HCT116 (cell line): ENCODE results near the gene KLHDC10. TPM values are rescaled to one million over a fixed set of nuclear protein-coding genes. Genes with fewer than 3 reads are reported as not detected.

Experiments
- ATAC-seq: fragments of 200-7000 bp; cut with Tn5 transposase; 2 replicates; pipeline ENCODE4 v1.9.1; 2020; ENCODE audit warnings: mild to moderate bottlenecking, moderate library complexity
- BruUV-seq: library from RNA; stranded (reverse); fragments of 400-500 nt; replicated peaks from 2 replicates; lab custom pipeline; 2021; lab: Mats Ljungman, UMichigan
- CTCF ChIA-PET: fragments of 300-600 bp; sonication (Branson Sonifier 250); formaldehyde crosslinking; loops from one replicate; lab custom pipeline; 2021; ENCODE audit warnings: antibody characterized with exemption; lab: Charles Lee
- POLR2A ChIA-PET: fragments of 300-600, 350-600 bp; sonication (Branson Sonifier 250); formaldehyde crosslinking; loops from one replicate; lab custom pipeline; 2021; ENCODE audit warnings: antibody characterized with exemption; lab: Charles Lee
- RAD21 ChIA-PET, 2 experiments: fragments of 300-600 bp; sonication (Branson Sonifier 250); formaldehyde crosslinking; loops; one replicate each; lab custom pipeline; 2023; ENCODE audit warnings: low total read pairs in 2 of 2; ENCODE audit not compliant: uncharacterized antibody in 2 of 2, unreplicated experiment in 2 of 2, low non-redundant PET in 1 of 2; lab: Charles Lee
- DNase-seq: peaks from one replicate; pipeline ENCODE4 v3.0.0-alpha.2; 2010; ENCODE audit warnings: low read depth, low spot score
- H2AFZ ChIP-seq: fragments of 200-600 bp; shearing (Covaris generic), sonication (generic); 2 replicates; pipeline ENCODE4 v1.6.1; 2017; ENCODE audit warnings: low read depth, mixed run types, mixed read lengths, antibody characterized with exemption, low read length; ENCODE audit not compliant: poor library complexity, severe bottlenecking
- H3K27ac ChIP-seq: 2 replicates; pipeline ENCODE4 v1.5.1; 2012; ENCODE audit warnings: low read depth, low read length
- H3K27me3 ChIP-seq: fragments of 200-600 bp; sonication (generic); 2 replicates; pipeline ENCODE4 v1.6.1; 2016; ENCODE audit warnings: mixed run types, low read length, mixed read lengths; ENCODE audit not compliant: insufficient read depth
- H3K36me3 ChIP-seq, 2 experiments: fragments of 200-500 bp in 1 of 2; fragments of 200-600 bp in 1 of 2; sonication (Bioruptor generic) in 1 of 2; sonication (generic) in 1 of 2; 2 replicates each; pipeline versions ENCODE4 v1.5.1 to v1.6.1; 2014 to 2016; ENCODE audit warnings: low read length in 2 of 2, inconsistent platforms in 1 of 2, mixed read lengths in 1 of 2, mixed run types in 1 of 2; ENCODE audit not compliant: insufficient read depth in 2 of 2, control insufficient read depth in 1 of 2
- H3K4me1 ChIP-seq, 2 experiments: fragments of 200-600 bp in 1 of 2; sonication (generic) in 1 of 2; 2 replicates each; pipeline versions ENCODE4 v1.5.1 to v1.6.1; 2012 to 2017; ENCODE audit warnings: low read length in 2 of 2, inconsistent platforms in 1 of 2, mild to moderate bottlenecking in 1 of 2, mixed read lengths in 1 of 2, mixed run types in 1 of 2, moderate library complexity in 1 of 2; ENCODE audit not compliant: insufficient read depth in 2 of 2, control insufficient read depth in 1 of 2
- H3K4me2 ChIP-seq: fragments of 200-600 bp; sonication (generic); 2 replicates; pipeline ENCODE4 v1.6.1; 2017; ENCODE audit warnings: mixed run types, low read length, mixed read lengths
- H3K4me3 ChIP-seq, 2 experiments: fragments of 200-600 bp in 1 of 2; sonication (generic) in 1 of 2; replicated peaks in 1 of 2; 2 replicates each; pipeline ENCODE4 v1.5.1; 2011 to 2016; ENCODE audit warnings: low read length in 2 of 2, control low read depth in 1 of 2, low read depth in 1 of 2, mild to moderate bottlenecking in 1 of 2, mixed read lengths in 1 of 2, mixed run types in 1 of 2
- H3K79me2 ChIP-seq: fragments of 200-600 bp; sonication (generic); 2 replicates; pipeline ENCODE4 v1.6.1; 2017; ENCODE audit warnings: mild to moderate bottlenecking, mixed run types, low read length, moderate library complexity, mixed read lengths; ENCODE audit not compliant: insufficient read depth
- H3K9ac ChIP-seq: fragments of 200-600 bp; sonication (generic); 2 replicates; pipeline ENCODE4 v1.6.1; 2016; ENCODE audit warnings: low read length, mixed read lengths
- H3K9me2 ChIP-seq: fragments of 200-600 bp; sonication (generic), shearing (Covaris generic); 2 replicates; pipeline ENCODE4 v1.6.1; 2017; ENCODE audit warnings: mixed run types, mild to moderate bottlenecking, moderate library complexity; ENCODE audit not compliant: insufficient read depth
- H3K9me3 ChIP-seq, 2 experiments: fragments of 200-500 bp in 1 of 2; fragments of 200-600 bp in 1 of 2; sonication (Bioruptor generic) in 1 of 2; sonication (generic) in 1 of 2; 2 replicates each; pipeline ENCODE4 v1.6.1; 2014 to 2017; ENCODE audit warnings: low read length in 2 of 2, mixed read lengths in 2 of 2, inconsistent platforms in 1 of 2, low read depth in 1 of 2, mild to moderate bottlenecking in 1 of 2, mixed run types in 1 of 2, moderate library complexity in 1 of 2; ENCODE audit not compliant: control insufficient read depth in 1 of 2, insufficient read depth in 1 of 2
- H4K20me1 ChIP-seq: fragments of 200-600 bp; sonication (generic), shearing (Covaris generic); 2 replicates; pipeline ENCODE4 v1.6.1; 2017; ENCODE audit warnings: mixed run types, mild to moderate bottlenecking, moderate library complexity; ENCODE audit not compliant: insufficient read depth
- CTCF ChIP-seq, 3 experiments: fragments of 200-600 bp in 1 of 3; sonication (generic) in 1 of 3; IDR thresholded peaks in 2 of 3; conservative IDR thresholded peaks in 1 of 3; 2 replicates each; pipeline ENCODE4 v1.5.1; 2012 to 2017; ENCODE audit warnings: low read depth in 2 of 3, low read length in 2 of 3, antibody characterized with exemption in 1 of 3, borderline replicate concordance in 1 of 3, control low read depth in 1 of 3, mild to moderate bottlenecking in 1 of 3, mixed read lengths in 1 of 3, mixed run types in 1 of 3, moderate library complexity in 1 of 3; ENCODE audit not compliant: insufficient read depth in 1 of 3
- EZH2 ChIP-seq: fragments of 200-600 bp; sonication (generic); IDR thresholded peaks from 2 replicates; pipeline ENCODE4 v1.6.1; 2017; ENCODE audit warnings: antibody characterized with exemption, mixed run types
- EZH2phosphoT487 ChIP-seq: fragments of 200-600 bp; IDR thresholded peaks from 2 replicates; pipeline ENCODE4 v1.6.1; 2018; ENCODE audit warnings: antibody characterized with exemption, borderline replicate concordance
- POLR2A ChIP-seq: IDR thresholded peaks from 2 replicates; pipeline ENCODE4 v1.7.0; 2011; ENCODE audit warnings: borderline replicate concordance; ENCODE audit not compliant: insufficient read depth, insufficient read length; ENCODE audit errors: extremely low read depth
- REST ChIP-seq: IDR thresholded peaks from 2 replicates; pipeline ENCODE4 v1.6.1; 2012; ENCODE audit warnings: low read depth
- SRF ChIP-seq: IDR thresholded peaks from 2 replicates; pipeline ENCODE4 v1.6.1; 2012; ENCODE audit warnings: low read depth
- TCF7L2 ChIP-seq: IDR thresholded peaks from 2 replicates; pipeline ENCODE4 v1.7.0; 2011; ENCODE audit warnings: borderline replicate concordance, inconsistent platforms; ENCODE audit not compliant: insufficient read depth, insufficient read length; ENCODE audit errors: extremely low read depth
- intact Hi-C: fragments of 100-400 bp; cut with micrococcal nuclease; formaldehyde crosslinking; loops from 2 replicates; pipeline ENCODE4 v1.10.0; 2022
- total RNA-seq: library from RNA; stranded (reverse); gene quantifications from one replicate; pipeline ENCODE4 v1.2.1, GENCODE V29; 2021; ENCODE audit not compliant: unreplicated experiment

Gene KLHDC10
- total RNA-seq, 1 experiment from 2014 or later = 25.8 TPM

DNA sequence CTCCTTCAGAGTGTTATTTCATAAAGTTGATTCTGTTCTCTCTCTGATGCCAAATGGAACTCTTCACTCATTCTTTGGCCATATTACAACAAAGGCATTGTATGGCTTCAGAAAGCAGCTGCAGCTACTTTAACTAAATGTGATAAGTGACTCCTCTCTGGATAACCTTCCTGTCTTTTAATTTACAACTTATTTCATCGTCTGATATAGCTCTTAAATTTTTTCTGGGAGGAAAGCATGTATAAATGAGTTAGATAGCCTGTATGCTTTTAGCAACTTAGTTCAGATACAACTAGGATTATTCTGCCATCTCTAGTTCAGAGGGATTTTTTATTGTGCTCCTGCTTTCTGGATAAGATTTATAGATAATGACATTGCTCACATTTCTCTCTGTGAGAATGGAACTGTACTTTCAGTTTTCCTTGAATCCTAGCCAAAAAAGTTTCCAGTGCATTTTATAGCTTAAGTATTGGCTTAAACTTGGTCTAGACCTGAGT is 57.5 kb downstream of the KLHDC10 start (continued):
- TF ChIP-seq TCF7L2 (no peak), SRF (no peak)

- Histone ChIP-seq H3K36me3 (peaks cover 20 to 21% of the 10 kb centered on the region in 2 experiments; a peak in 3 of 4 replicates), H3K27ac (no peak overlapping the region), H3K27me3 (no peaks in the 10 kb centered on the region), H3K4me3 (no peak overlapping the region), H4K20me1 (no peaks in the 10 kb centered on the region), H3K9ac (no peak overlapping the region), H3K9me3 (no peaks in the 10 kb centered on the region), H2AFZ (no peak overlapping the region), H3K79me2 (no peaks in the 10 kb centered on the region), H3K4me1 (no peaks in the 10 kb centered on the region), H3K9me2 (no peaks in the 10 kb centered on the region), H3K4me2 (no peak overlapping the region)
- POLR2A ChIA-PET = no interaction called here
- BruUV-seq = no TSS peak
- RAD21 ChIA-PET = no interaction called here
- no peak for DNase-seq
- CTCF ChIA-PET = no interaction called here
- TF ChIP-seq CTCF (IDR thresholded peaks at IDR 0.05 in 2 of 3, conservative IDR thresholded peaks at IDR 0.05 in 1 of 3; ENCODE audit: borderline replicate concordance in 1 of 3, insufficient read depth in 1 of 3, low read depth in 2 of 3, low read length in 2 of 3) (no peak), EZH2phosphoT487 (no peak), POLR2A (no peak), REST (no peak), EZH2 (no peak)
- intact Hi-C loops = no loop called here
- no peak for ATAC-seq
Observed at GRCh38 chr7:130129011-130129411, 58.7 kb downstream of the KLHDC10 start.
